ENCODE results near the gene EMILIN1.

EMILIN1 gene

DNA sequence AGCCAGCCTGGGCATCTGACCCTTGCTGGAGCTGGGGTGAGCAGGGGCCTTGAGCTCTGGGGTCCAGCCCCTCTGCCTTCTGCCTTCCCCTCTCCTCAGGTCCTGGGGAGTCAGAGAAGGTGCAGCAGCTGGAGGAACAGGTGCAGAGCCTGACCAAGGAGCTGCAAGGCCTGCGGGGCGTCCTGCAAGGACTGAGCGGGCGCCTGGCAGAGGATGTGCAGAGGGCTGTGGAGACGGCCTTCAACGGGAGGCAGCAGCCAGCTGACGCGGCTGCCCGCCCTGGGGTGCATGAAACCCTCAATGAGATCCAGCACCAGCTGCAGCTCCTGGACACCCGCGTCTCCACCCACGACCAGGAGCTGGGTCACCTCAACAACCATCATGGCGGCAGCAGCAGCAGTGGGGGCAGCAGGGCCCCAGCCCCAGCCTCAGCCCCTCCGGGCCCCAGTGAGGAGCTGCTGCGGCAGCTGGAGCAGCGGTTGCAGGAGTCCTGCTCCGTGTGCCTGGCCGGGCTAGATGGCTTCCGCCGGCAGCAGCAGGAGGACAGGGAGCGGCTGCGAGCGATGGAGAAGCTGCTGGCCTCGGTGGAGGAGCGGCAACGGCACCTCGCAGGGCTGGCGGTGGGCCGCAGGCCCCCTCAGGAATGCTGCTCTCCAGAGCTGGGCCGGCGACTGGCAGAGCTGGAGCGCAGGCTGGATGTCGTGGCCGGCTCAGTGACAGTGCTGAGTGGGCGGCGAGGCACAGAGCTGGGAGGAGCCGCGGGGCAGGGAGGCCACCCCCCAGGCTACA lies 3.8 kb downstream of the EMILIN1 start:
- DNase-seq, result no peak

DNA sequence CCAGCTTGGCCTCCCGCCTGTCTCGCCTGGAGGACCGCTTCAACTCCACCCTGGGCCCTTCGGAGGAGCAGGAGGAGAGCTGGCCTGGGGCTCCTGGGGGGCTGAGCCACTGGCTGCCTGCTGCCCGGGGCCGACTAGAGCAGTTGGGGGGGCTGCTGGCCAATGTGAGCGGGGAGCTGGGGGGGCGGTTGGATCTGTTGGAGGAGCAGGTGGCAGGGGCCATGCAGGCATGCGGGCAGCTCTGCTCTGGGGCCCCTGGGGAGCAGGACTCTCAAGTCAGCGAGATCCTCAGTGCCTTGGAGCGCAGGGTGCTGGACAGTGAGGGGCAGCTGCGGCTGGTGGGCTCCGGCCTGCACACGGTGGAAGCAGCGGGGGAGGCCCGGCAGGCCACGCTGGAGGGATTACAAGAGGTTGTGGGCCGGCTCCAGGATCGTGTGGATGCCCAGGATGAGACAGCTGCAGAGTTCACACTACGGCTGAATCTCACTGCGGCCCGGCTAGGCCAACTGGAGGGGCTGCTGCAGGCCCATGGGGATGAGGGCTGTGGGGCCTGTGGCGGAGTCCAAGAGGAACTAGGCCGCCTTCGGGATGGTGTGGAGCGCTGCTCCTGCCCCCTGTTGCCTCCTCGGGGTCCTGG lies 4.5 kb downstream of the EMILIN1 start:
- no peak for DNase-seq

DNA sequence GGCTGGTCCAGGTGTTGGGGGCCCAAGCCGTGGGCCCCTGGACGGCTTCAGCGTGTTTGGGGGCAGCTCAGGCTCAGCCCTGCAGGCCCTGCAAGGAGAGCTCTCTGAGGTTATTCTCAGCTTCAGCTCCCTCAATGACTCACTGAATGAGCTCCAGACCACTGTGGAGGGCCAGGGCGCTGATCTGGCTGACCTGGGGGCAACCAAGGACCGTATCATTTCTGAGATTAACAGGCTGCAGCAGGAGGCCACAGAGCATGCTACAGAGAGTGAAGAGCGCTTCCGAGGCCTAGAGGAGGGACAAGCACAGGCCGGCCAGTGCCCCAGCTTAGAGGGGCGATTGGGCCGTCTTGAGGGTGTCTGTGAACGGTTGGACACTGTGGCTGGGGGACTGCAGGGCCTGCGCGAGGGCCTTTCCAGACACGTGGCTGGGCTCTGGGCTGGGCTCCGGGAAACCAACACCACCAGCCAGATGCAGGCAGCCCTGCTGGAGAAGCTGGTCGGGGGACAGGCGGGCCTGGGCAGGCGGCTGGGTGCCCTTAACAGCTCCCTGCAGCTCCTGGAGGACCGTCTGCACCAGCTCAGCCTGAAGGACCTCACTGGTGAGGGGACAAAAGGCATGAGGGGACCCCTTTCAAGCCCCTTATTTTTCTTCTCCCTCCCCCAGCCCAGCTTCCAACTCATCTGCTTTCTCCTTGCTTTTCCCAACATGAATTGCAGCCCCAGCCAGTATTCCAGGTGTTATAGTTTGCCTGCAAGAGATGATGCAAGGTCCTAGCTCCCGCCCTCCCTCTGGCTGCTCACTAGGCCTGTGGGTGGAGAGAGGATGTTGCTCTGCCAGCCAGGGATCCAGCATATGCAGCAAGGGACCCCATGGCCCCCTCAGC lies 5.2 kb downstream of the EMILIN1 start:
- DNase-seq, result no peak

DNA sequence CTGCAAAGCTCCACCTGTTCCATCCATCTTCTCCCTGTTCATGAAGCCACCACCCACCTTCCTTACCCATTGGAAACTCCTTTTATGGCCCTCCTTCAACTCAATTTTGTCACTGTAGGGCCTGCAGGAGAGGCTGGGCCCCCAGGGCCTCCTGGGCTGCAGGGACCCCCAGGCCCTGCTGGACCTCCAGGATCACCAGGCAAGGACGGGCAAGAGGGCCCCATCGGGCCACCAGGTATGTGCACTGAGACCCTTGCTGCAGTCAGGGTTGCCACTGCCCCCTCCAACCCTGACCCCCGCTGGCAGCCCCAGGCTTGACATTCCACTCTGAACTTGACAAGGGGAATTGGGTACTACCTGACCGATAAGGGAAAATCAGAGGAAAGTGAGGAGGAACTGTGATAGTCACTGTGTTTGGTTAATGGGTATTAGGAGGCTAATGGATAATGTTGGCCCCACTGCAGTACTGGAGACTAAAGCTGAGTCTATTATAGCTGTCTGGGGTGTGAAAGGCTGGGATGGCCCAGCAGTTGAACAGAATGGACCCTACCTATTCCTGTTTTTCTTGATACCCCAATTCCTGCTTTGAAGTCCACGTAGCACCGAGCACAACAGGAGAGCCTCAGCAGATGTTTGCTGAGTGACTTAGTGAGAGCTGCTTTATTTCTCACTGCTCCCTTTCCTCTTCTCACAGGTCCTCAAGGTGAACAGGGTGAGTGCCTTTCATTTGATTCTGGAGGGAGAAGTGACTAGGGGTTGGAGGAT lies 6.1 kb downstream of the EMILIN1 start:
- DNase-seq, result no peak

DNA sequence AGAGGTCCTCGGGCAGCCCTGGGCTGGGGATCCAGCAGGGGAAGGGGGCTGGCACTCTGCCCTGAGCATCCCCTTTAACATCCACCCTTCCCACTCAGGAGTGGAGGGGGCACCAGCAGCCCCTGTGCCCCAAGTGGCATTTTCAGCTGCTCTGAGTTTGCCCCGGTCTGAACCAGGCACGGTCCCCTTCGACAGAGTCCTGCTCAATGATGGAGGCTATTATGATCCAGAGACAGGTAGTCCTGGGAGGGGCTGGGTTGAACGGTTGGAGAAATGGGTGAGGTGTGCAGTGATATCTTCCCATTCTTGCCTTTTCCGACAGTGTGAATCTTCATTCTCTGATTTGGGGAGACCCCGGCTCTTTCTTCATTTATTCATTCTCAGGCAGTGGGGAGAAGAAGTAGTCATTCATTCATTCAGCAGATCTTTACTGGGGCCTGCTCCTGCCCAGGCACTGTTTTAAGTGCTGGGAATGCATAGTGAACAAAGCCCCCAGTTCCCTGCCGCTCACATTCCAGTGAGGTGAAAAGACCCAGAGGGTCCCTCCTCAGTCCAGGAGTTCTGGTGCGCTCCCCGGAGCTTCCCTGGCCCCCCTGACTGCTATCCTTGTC lies 6.8 kb downstream of the EMILIN1 start:
- no peak for DNase-seq

DNA sequence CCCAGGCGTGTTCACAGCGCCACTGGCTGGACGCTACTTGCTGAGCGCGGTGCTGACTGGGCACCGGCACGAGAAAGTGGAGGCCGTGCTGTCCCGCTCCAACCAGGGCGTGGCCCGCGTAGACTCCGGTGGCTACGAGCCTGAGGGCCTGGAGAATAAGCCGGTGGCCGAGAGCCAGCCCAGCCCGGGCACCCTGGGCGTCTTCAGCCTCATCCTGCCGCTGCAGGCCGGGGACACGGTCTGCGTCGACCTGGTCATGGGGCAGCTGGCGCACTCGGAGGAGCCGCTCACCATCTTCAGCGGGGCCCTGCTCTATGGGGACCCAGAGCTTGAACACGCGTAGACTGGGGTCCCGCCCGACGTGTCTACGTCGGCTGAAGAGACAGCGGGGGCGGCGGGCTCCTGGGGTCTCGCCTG lies 7.3 kb downstream of the EMILIN1 start:
- DNase-seq, result peak; percentile 29

DNA sequence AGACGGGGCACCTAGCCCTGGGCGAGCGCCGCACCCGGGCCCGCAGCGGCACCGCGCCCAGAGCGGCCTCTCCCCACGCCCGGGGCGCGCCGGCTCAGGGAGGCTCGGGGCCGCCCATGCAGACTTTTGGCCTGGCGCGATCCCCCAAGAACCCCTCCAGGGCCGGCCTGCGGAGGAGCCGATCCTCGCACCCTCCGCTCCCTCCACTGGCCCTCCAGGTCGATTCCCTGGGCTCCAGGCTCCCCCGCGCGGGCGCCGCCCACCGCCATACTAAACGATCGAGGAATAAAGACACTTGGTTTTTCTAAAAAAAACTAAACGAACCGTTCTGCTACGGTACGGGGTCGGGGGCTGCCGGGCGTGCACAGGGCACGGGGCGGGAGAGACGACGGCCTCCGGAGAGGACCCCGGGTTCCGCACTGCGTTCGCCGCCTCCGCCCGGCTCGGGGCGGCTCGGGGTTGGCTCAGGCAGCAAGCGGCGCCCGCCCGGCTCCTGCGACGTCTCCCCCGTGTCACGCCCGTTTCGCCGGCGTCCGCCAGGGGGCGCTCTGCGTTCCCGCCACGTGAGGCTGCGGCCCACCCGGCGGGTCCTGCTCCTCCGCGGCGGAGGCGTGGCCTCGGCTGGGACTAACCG lies 7.8 kb downstream of the EMILIN1 start:
- DNase-seq, result peak; percentile 98

DNA sequence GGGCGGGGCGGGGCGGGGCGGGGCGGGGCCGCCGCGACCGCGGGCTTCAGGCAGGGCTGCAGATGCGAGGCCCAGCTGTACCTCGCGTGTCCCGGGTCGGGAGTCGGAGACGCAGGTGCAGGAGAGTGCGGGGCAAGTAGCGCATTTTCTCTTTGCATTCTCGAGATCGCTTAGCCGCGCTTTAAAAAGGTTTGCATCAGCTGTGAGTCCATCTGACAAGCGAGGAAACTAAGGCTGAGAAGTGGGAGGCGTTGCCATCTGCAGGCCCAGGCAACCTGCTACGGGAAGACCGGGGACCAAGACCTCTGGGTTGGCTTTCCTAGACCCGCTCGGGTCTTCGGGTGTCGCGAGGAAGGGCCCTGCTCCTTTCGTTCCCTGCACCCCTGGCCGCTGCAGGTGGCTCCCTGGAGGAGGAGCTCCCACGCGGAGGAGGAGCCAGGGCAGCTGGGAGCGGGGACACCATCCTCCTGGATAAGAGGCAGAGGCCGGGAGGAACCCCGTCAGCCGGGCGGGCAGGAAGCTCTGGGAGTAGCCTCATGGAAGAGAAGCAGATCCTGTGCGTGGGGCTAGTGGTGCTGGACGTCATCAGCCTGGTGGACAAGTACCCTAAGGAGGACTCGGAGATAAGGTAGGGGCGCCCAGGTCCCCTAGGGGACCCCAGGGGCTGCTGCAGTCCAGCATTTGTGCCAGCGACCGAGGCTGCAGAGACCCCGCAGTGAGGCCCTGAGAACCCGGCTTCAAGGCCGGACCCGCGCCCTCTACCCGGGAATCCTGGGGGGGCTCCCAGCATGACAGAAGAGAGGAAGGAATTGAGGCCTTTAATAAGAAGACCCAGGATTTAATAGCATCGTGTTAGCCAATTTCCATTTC lies 8.5 kb downstream of the EMILIN1 start, which contains the start of gene KHK:
TSS of gene KHK (plus strand) at position 49 of the 870 bp plus-strand sequence. CDS start at position 537, 488 bp downstream.
- no peak for DNase-seq

DNA sequence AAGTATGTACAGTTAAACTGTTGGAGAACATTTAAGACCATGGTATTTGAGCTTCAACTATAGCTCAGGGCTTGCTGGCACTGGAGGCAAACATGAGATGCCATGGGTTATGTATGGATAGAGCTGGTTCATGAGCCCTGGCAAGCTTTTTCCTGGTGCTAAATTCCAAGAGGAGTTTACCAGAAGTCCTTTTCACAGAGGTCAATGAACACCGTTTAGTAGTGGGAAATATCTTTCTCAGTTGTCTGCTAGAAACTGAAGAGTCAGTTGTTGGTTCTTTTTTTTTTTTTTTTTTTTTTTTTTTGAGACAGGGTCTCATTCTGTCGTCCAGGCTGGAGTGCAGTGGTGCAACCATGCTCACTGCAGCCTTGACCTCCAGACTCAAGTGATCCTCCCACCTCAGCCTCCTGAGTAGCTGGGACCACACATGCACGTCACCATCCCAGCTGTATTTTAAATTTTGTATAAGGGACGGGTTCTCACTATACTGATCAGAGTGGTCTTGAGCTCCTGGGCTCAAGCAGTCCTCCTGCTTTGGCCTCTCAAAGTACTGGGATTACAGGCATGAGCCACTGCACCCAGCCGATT lies 9.5 kb downstream of the EMILIN1 start:
- no peak for DNase-seq

DNA sequence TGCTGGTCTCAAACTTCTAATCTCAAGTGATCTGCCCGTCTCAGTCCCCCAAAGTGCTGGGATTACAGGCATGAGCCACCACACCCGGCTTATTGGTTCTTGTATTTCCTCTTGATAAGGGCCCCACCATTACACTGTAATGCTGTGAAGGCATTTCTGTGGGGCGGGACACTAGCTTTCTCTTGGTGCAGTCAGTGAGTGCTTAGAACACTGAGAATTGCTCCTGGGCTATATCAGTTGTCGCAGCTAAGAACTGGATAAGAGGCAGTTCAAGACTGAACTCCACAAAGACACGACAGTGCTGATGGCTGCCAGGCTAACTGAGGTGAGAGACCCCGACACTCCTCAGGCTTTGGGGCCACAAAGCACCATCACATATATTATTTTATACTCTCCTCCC lies 10.2 kb downstream of the EMILIN1 start:
- DNase-seq, result no peak

DNA sequence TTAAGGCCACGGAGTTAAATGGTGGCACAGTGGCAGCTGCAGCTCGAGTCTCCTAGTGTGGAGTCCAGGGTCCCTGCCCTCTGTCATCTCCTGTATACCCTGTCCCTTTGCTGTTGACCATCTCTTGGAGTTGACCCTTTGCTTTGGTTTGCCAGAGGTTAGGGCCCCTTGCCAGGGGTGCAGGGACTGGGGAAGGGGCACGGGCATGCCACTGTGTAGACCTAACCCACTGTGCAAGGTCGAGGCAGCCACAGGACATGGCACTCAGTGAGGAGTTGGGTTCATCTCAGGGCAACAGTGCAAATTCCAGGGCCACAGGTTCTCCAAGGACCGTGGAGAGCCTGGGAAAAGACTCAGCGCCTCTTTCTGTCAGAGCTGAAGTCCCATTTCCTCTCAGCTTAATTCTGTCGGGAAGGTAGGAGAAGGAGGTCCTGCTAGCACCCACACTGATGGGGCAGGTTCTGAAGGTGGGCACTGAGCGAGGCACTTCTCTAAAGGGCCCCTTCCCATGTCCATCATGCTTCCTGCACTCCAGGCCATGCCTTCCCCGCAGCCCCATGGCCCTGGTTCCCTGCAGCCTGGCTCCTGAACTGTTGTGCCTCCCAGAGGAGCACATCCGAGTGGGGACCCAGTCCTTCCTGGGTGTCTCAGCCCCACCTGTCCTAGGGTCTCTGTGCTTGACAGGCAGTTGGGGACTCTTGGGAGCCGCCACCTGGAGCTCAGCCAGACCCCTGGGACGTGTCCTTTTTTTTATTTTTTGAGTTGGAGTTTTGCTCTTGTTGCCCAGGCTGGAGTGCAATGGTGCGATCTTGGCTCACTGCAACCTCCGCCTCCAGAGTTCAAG lies 10.9 kb downstream of the EMILIN1 start:
- DNase-seq, result no peak

DNA sequence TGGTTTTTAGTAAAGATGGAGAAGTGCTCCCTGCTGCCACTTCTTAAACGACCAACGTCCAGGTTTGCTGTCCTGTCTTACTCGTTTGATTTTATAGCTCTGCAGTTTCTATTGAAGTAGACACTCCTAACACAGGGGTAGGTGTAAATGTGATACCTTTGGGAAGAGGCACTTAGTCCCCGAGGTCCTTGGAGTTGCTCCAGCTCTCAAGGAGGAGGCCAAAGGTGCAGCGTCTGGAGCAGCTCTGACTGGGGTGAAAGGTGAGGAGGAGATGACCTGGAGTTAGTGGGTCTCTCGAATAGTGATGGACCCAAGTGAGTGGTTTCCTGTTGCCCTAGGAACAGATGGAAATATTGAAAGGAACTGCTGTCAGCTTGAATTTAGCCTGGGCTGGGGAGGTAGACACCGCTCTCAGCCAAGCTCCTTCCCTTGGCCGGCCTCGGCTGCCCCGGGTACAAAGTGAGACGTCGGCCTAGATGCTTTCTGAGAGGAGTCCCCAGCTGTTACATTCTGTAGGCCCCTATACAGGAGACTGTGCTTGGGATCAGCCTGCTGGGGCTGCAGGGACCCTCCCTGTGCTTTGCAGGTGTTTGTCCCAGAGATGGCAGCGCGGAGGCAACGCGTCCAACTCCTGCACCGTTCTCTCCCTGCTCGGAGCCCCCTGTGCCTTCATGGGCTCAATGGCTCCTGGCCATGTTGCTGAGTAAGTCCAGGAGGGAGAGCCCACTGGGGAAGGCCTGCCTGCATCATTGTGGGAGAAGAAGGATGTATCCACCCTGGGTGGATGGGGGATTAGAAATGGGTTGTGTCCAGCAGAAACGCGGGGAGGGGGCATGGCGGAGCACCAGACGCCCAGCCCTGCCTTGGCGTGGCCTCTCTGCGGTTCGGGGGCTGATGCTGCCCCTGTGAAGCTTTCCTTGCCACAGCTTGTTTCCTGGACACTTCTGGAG lies 13.6 kb downstream of the EMILIN1 start:
- DNase-seq, result no peak

DNA sequence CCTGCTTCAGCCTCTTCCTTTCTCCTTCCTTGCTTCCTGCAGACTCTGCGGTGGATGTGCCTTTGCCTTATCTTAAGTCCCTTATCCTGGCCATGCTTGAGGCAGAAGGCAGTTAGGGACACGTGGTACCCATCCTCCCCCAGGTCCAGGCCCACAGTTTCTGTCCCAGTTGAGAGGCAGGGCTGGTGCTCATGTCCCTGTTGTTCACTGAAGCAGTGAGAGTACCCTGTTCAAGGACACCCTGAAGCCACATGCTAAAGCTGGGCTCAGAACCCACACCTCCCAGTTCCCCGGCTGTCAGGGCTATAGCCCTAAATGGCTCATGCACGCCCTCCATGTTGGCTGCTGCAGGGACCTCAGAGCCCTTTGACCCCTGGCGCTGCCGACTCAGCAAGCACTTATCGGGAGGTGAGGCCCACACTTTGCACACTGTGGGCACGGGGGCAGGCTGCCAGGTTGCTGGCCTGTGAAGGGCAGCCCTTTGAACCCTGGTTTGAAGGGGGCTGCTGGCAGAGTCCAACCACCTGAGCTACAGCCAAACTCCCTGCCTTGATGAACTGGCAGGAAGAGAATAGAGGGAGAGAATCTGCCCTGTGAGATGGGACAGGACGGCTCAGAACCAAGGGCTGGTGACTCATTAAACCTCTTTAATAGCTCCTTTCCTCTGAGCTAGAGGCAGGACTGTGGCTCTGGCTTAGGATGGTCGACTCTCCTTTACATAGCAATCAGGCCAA lies 14.4 kb downstream of the EMILIN1 start:
- no peak for DNase-seq

DNA sequence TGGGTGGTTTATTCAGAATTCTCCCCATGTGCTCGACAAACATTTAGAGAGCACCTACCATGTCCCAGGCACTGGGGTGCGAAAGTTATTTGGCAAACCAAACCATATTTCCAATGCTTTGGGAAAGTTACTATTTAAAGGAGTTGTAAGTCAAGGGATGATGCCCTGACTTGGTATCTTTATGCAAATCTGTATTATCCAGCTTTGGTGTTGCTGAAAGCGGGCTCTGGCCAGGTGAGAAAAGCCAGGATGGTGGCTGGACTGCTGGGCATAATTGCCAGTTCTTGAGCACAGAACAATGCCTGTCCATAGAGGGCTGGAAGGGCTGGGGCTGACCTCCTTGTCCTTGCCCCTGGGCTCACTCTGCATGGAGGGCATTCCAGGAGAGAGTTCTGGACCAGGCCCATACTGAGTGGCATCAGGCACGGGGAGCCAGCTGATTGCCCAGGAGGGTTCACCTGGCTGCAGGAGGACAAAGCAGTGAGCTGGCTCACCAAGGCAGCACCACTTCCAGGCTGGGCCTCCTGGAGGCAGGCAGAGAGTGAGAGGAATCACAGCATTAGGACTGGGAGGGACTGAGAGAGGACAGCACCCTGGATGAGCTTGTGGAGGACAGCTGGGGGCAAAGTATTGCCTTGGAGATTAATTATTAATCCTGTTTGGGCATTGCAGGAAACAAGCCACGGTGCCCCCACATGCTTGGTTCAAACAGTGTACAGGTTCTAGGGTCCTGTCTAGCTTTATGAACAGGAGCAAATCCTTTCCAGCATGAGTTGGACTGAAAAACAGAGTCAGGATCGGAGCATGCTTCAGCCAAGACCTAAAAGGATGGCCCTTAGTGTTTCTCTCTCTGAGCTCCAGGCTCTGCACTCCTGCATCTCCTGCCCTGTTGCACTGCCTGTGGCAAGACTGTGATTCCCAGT lies 15.3 kb downstream of the EMILIN1 start:
- DNase-seq, result no peak

DNA sequence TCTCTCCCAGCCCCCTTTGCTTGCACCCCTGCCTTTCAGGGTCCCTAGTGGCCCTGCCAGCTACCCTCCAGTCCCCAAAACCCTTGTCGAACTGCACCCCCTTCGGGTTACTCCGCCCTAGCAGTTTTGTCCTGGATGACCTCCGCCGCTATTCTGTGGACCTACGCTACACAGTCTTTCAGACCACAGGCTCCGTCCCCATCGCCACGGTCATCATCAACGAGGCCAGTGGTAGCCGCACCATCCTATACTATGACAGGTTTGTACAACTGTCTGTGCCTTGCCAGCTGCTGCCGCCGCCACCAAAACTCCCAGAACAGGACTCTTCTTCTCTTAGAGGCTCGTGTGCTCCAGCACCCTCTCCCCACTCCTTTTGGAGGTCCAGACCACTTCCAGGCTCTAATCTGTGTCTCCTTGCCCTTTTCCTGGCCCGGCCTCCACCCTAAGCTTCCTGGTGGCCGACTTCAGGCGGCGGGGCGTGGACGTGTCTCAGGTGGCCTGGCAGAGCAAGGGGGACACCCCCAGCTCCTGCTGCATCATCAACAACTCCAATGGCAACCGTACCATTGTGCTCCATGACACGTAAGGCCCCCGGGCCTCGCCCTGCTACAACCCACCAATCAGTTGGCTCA lies 16.1 kb downstream of the EMILIN1 start:
- DNase-seq, result no peak

DNA sequence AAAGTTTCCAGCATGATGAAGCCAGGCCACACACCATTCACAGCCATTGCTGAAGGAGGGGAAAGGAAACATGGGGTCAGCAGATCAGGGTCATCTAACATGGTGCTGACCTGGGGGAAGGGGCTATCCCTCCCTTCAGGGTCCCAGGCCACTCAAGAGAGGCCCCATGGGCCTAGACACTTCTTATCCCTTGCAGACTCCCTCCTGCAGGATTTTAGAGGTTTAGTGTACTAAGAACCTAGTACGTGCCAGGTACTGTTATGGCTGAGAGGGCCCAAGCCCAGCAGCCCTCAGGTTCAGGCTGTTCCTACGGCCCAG lies 17.0 kb downstream of the EMILIN1 start:
- DNase-seq, result no peak

Measured in CD4-positive, alpha-beta T cell treated with Interleukin-21 for 1 hour (primary cell).